Uterus (tissue), 2 donors: ENCODE results near the gene ELP4.

ENCODE experiments used
- POLR2A ChIP-seq, 2 donors: fragments of 450-650 bp; IDR thresholded peaks; one replicate each; pipeline ENCODE4 v1.6.1; 2016; ENCODE audit warnings: antibody characterized with exemption in 2 of 2, mild to moderate bottlenecking in 1 of 2, moderate library complexity in 1 of 2
- TF ChIP-seq, protein P1 (sequence below), 4 experiments: fragments of 200-600 bp in 2 of 4; fragments of 450-650 bp in 2 of 4; sonication (generic) in 2 of 4; IDR thresholded peaks; one replicate each; pipeline ENCODE4 v1.5.1; 2016 to 2019; ENCODE audit warnings: antibody characterized with exemption in 4 of 4, mild to moderate bottlenecking in 2 of 4, moderate library complexity in 1 of 4

DNA sequence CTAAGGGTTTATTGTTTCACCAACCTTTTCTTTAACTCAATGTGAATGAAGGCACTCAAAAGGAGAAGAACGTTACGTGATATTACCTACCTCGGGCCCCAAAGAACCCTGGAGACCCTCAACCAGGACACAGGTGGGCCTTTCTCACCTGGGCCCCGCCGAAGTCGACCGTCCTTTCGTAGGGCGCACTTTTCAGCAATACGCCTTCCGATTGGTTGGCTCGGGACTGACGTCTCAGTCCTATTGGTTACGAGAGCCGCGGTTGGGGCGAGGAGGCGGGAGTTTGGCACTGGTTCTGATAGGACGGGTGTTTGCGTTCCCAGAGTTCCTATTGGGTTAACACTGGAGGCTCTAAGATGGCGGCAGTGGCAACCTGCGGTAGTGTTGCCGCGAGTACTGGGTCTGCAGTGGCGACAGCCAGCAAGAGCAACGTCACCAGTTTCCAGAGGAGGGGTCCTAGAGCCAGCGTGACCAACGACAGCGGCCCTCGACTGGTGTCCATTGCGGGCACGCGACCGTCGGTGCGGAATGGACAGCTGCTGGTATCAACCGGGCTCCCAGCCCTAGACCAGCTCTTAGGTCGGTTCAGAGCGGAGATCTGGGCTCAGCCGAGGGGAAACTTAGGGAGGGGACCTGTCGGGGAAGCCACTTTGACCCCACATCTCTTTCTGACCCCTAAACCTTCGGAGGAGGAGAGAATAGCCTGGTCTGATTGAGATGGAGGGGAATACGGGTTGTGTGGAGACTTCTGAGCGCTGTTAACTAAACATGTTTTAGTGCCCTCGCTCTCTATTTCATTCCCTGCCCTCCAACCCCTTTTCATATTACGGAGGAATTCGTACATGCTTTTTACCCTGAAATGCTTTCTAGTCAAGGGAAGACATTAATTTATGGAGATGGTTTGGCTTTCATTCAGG, at the start of gene ELP4, which contains the start of gene IMMP1L:
- TF ChIP-seq, protein P1, sequence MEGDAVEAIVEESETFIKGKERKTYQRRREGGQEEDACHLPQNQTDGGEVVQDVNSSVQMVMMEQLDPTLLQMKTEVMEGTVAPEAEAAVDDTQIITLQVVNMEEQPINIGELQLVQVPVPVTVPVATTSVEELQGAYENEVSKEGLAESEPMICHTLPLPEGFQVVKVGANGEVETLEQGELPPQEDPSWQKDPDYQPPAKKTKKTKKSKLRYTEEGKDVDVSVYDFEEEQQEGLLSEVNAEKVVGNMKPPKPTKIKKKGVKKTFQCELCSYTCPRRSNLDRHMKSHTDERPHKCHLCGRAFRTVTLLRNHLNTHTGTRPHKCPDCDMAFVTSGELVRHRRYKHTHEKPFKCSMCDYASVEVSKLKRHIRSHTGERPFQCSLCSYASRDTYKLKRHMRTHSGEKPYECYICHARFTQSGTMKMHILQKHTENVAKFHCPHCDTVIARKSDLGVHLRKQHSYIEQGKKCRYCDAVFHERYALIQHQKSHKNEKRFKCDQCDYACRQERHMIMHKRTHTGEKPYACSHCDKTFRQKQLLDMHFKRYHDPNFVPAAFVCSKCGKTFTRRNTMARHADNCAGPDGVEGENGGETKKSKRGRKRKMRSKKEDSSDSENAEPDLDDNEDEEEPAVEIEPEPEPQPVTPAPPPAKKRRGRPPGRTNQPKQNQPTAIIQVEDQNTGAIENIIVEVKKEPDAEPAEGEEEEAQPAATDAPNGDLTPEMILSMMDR (IDR thresholded peaks at IDR 0.05): peak in 1 of 4 experiments; percentile 4
- TF ChIP-seq POLR2A (IDR thresholded peaks at IDR 0.05): peak; percentile 56 to 66
